H1 (cell line): Measurements from ENCODE around the gene LIMS1. TPM values are rescaled to one million over a fixed set of nuclear protein-coding genes. Genes with fewer than 3 reads are reported as not detected.

Source experiments
- CTCF ChIA-PET: fragments of 300-600 bp; sonication (Branson Sonifier 250); formaldehyde crosslinking; loops from one replicate; lab custom pipeline; 2021; ENCODE audit not compliant: partially characterized antibody; lab: Charles Lee
- POLR2A ChIA-PET: fragments of 300-600 bp; sonication (Branson Sonifier 250); formaldehyde crosslinking; loops from one replicate; lab custom pipeline; 2021; ENCODE audit warnings: inconsistent platforms; ENCODE audit not compliant: partially characterized antibody; lab: Charles Lee
- DNase-seq, 2 experiments: peaks; one replicate each; pipeline versions ENCODE4 v3.0.0 to v3.0.0-alpha.2; 2010 to 2022; ENCODE audit warnings: low spot score in 2 of 2, low read depth in 1 of 2, mixed read lengths in 1 of 2
- FAIRE-seq: peaks from 2 replicates; lab custom pipeline; 2011; peaks lifted over from hg19 to GRCh38; lab: Jason Lieb, UNC
- H2AFZ ChIP-seq: 2 replicates; pipeline ENCODE4 v1.8.1; 2012; ENCODE audit warnings: low read length, inconsistent platforms
- H2AK5ac ChIP-seq: 2 replicates; pipeline ENCODE4 v1.6.1; 2013; ENCODE audit warnings: low read depth, low read length
- H2BK120ac ChIP-seq: replicated peaks from 2 replicates; pipeline ENCODE3; 2013; ENCODE audit warnings: low read depth, low read length, inconsistent platforms
- H2BK12ac ChIP-seq: 2 replicates; pipeline ENCODE4 v1.6.1; 2013; ENCODE audit warnings: low read depth, low read length
- H2BK15ac ChIP-seq: 2 replicates; pipeline ENCODE4 v1.6.1; 2013; ENCODE audit warnings: low read length
- H2BK20ac ChIP-seq: 2 replicates; pipeline ENCODE4 v1.6.1; 2013; ENCODE audit warnings: low read length
- H2BK5ac ChIP-seq: 2 replicates; pipeline ENCODE4 v1.6.1; 2013; ENCODE audit warnings: low read depth, low read length
- H3K14ac ChIP-seq: 2 replicates; pipeline ENCODE4 v1.6.1; 2013; ENCODE audit warnings: inconsistent platforms; ENCODE audit not compliant: insufficient read length
- H3K18ac ChIP-seq: 2 replicates; pipeline ENCODE4 v1.6.1; 2013; ENCODE audit warnings: low read length; ENCODE audit errors: extremely low read depth
- H3K23ac ChIP-seq: 2 replicates; pipeline ENCODE4 v1.6.1; 2013; ENCODE audit warnings: inconsistent platforms; ENCODE audit not compliant: insufficient read length
- H3K23me2 ChIP-seq: 2 replicates; pipeline ENCODE4 v1.6.1; 2013; ENCODE audit warnings: low read depth, low read length
- H3K27ac ChIP-seq: 2 replicates; pipeline ENCODE4 v1.6.1; 2011; ENCODE audit warnings: low read depth, low read length, inconsistent platforms
- H3K27me3 ChIP-seq, 4 experiments: replicated peaks in 1 of 4; 1 replicate in 1 of 4; 2 replicates in 3 of 4; pipeline versions ENCODE4 v1.6.1 to v1.8.1; 2011 to 2013; ENCODE audit warnings: low read length in 3 of 4, mild to moderate bottlenecking in 3 of 4, inconsistent platforms in 2 of 4, mixed read lengths in 2 of 4, moderate library complexity in 1 of 4; ENCODE audit not compliant: control insufficient read depth in 3 of 4, insufficient read depth in 3 of 4; ENCODE audit errors: extremely low read depth in 1 of 4
- H3K36me3 ChIP-seq, 4 experiments: 2 replicates each; pipeline versions ENCODE4 v1.6.1 to v1.8.1; 2011 to 2013; ENCODE audit warnings: mild to moderate bottlenecking in 4 of 4, low read length in 3 of 4, moderate library complexity in 2 of 4, control low read depth in 1 of 4, inconsistent platforms in 1 of 4; ENCODE audit not compliant: insufficient read depth in 4 of 4, control insufficient read depth in 2 of 4
- H3K4ac ChIP-seq: replicated peaks from 2 replicates; pipeline ENCODE3; 2013; ENCODE audit warnings: low read length, low read depth, mixed read lengths, inconsistent platforms; ENCODE audit not compliant: insufficient read length
- H3K4me1 ChIP-seq, 4 experiments: replicated peaks in 1 of 4; 1 replicate in 1 of 4; 2 replicates in 3 of 4; pipeline versions ENCODE4 v1.6.1 to v1.8.1; 2011 to 2013; ENCODE audit warnings: low read length in 3 of 4, inconsistent platforms in 2 of 4, mixed read lengths in 1 of 4; ENCODE audit not compliant: insufficient read depth in 4 of 4, control insufficient read depth in 3 of 4
- H3K4me2 ChIP-seq, 2 experiments: 2 replicates each; pipeline versions ENCODE4 v1.6.1 to v1.8.1; 2011 to 2013; ENCODE audit warnings: low read depth in 2 of 2, low read length in 2 of 2, control low read depth in 1 of 2, inconsistent platforms in 1 of 2, mild to moderate bottlenecking in 1 of 2; ENCODE audit not compliant: insufficient read depth in 1 of 2
- H3K4me3 ChIP-seq, 4 experiments: fragments of 200-600, 300-600 bp in 1 of 4; sonication (generic), shearing (Covaris generic), sonication (Bioruptor Twin) in 1 of 4; 2 replicates each; pipeline versions ENCODE4 v1.5.1 to v1.8.1; 2011 to 2016; ENCODE audit warnings: low read length in 4 of 4, low read depth in 3 of 4, control low read depth in 2 of 4, inconsistent platforms in 2 of 4, mild to moderate bottlenecking in 2 of 4, mixed read lengths in 1 of 4, moderate library complexity in 1 of 4; ENCODE audit not compliant: insufficient read depth in 2 of 4; ENCODE audit errors: extremely low read depth in 1 of 4
- H3K56ac ChIP-seq: replicated peaks from 2 replicates; pipeline ENCODE3; 2013; ENCODE audit warnings: low read depth, mild to moderate bottlenecking, mixed read lengths, low read length, inconsistent platforms; ENCODE audit not compliant: insufficient read length
- H3K79me1 ChIP-seq: 2 replicates; pipeline ENCODE4 v1.6.1; 2013; ENCODE audit warnings: low read depth, low read length, control low read depth
- H3K79me2 ChIP-seq, 2 experiments: 2 replicates each; pipeline versions ENCODE4 v1.6.1 to v1.8.1; 2012 to 2013; ENCODE audit warnings: low read length in 2 of 2, mild to moderate bottlenecking in 2 of 2, inconsistent platforms in 1 of 2; ENCODE audit not compliant: insufficient read depth in 2 of 2, control insufficient read depth in 1 of 2
- H3K9ac ChIP-seq, 4 experiments: replicated peaks in 1 of 4; 1 replicate in 1 of 4; 2 replicates in 3 of 4; pipeline versions ENCODE4 v1.6.1 to v1.8.1; 2011 to 2013; ENCODE audit warnings: low read depth in 3 of 4, low read length in 3 of 4, control low read depth in 2 of 4, mild to moderate bottlenecking in 2 of 4, moderate library complexity in 2 of 4, inconsistent platforms in 1 of 4; ENCODE audit errors: extremely low read depth in 1 of 4
- H3K9me3 ChIP-seq, 2 experiments: 2 replicates each; pipeline versions ENCODE4 v1.6.1 to v1.8.1; 2012 to 2013; ENCODE audit warnings: mild to moderate bottlenecking in 2 of 2, moderate library complexity in 2 of 2, control low read depth in 1 of 2, inconsistent platforms in 1 of 2, low read depth in 1 of 2, low read length in 1 of 2, mixed read lengths in 1 of 2; ENCODE audit not compliant: insufficient read depth in 2 of 2
- H4K20me1 ChIP-seq, 2 experiments: replicated peaks in 1 of 2; 2 replicates each; pipeline versions ENCODE3 to v1.8.1; 2011 to 2013; ENCODE audit warnings: inconsistent platforms in 2 of 2, low read length in 2 of 2, mild to moderate bottlenecking in 1 of 2; ENCODE audit not compliant: insufficient read depth in 2 of 2, control insufficient read depth in 1 of 2
- H4K5ac ChIP-seq: 2 replicates; pipeline ENCODE4 v1.6.1; 2013; ENCODE audit warnings: low read length, low read depth, mixed read lengths, inconsistent platforms; ENCODE audit not compliant: insufficient read length
- H4K8ac ChIP-seq: 2 replicates; pipeline ENCODE4 v1.8.0; 2013; ENCODE audit warnings: mild to moderate bottlenecking, moderate library complexity, low read length, inconsistent platforms; ENCODE audit not compliant: insufficient read depth; ENCODE audit errors: extremely low read depth
- H4K91ac ChIP-seq: replicated peaks from 2 replicates; pipeline ENCODE3; 2013; ENCODE audit warnings: low read length, mixed read lengths, inconsistent platforms; ENCODE audit not compliant: insufficient read length
- BACH1 ChIP-seq: IDR thresholded peaks from 2 replicates; pipeline ENCODE4 v1.6.1; 2012; ENCODE audit warnings: low read length, improper control_type of control experiment
- WGBS, 2 experiments: shearing (Covaris generic) in 1 of 2; methylation state at CpG; one replicate each; pipeline versions ENCODE4 v1.1.6 to v1.1.7; 2013 to 2015; ENCODE audit warnings: low lambda C conversion rate in 2 of 2, mixed read lengths in 2 of 2, inconsistent platforms in 1 of 2, low coverage in 1 of 2, missing lambda C conversion rate in 1 of 2; ENCODE audit not compliant: insufficient replicate concordance in 2 of 2, insufficient coverage in 1 of 2, insufficient read length in 1 of 2; ENCODE audit errors: extremely low coverage in 1 of 2, missing lambda C conversion rate in 1 of 2; 5-methylcytosine and 5-hydroxymethylcytosine counted together
- polyA plus RNA-seq, 7 experiments: library from polyadenylated mRNA; depleted of rRNA in 3 of 7; stranded (reverse) in 5 of 7; unstranded in 2 of 7; fragments of >200 nt in 5 of 7; fragments of 200-250 nt in 2 of 7; gene quantifications; 1 replicate in 5 of 7; 2 replicates in 1 of 7; 4 replicates in 1 of 7; pipeline versions ENCODE4 v1.2.1 to v1.2.3, GENCODE V29; 2011 to 2013; ENCODE audit warnings: missing spikeins in 2 of 7, mixed read lengths in 2 of 7
- total RNA-seq: library from RNA; stranded (reverse); fragmentation: NEBNext Ultra II Directional; extraction: Animal tissue kit (Norgen Biotek cat#: 25700); gene quantifications from 2 replicates; pipeline ENCODE4 v1.2.1, GENCODE V29; 2021

The LIMS1 gene
- total and polyA plus RNA-seq, 2 of the 8 experiments (the other 6 are each of a cell fraction or from before 2014, with no cell fraction given) = 24.1 to 36.7 TPM

DNA sequence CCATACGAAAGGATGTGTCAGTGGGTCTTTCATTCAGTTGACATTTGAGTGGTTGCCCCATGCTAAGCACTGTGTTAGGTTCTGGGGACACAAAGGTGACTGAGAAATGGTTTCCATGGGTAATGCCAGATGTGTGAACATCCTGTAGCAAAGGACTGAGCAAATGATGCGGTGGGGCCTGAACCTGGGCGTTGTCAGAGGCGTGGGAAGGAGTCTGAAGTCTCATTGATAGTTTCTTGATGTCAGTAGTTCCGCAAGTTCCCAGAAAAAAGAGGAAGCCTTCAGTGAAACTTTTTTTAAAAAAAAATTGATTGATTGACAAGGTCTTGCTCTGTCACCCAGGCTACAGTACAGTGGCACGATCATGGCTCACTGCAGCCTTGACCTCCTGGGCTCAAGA is 56.9 kb downstream of the LIMS1 start:
- H3K18ac ChIP-seq = no peak overlapping the region
- no peak overlapping the region for H4K5ac ChIP-seq
- peaks cover 3 to 10% (median 5%) of the 10 kb centered on the region in 4 experiments; a peak in 6 of 7 replicates for H3K4me1 ChIP-seq
- no peak overlapping the region for H2BK15ac ChIP-seq
- no peaks in the 10 kb centered on the region for H3K36me3 ChIP-seq
- H4K91ac ChIP-seq = no peak overlapping the region
- H3K27me3 ChIP-seq = no peaks in the 10 kb centered on the region
- H3K23ac ChIP-seq = no peak overlapping the region
- H3K4ac ChIP-seq = no peak overlapping the region
- no peaks in the 10 kb centered on the region for H3K23me2 ChIP-seq
- H3K9me3 ChIP-seq = no peaks in the 10 kb centered on the region
- H2BK12ac ChIP-seq = no peak overlapping the region
- H2BK20ac ChIP-seq = no peak overlapping the region
- TF ChIP-seq BACH1 = no peak
- TF ChIP-seq, all 59 proteins: peak for 0
- Histone ChIP-seq H2BK5ac (no peak overlapping the region), H3K56ac (no peak overlapping the region), H4K8ac (no peak overlapping the region; the same call in 1 of the 2 replicates), H2AFZ (no peak overlapping the region), H3K79me2 (peaks cover 0 to 25% of the 10 kb centered on the region in 2 experiments; a peak in 2 of 4 replicates), H3K4me2 (no peak overlapping the region), H3K9ac (no peak overlapping the region), H2BK120ac (no peak overlapping the region), H3K4me3 (no peak overlapping the region), H2AK5ac (no peak overlapping the region), H3K27ac (no peak overlapping the region), H3K14ac (no peak overlapping the region), H4K20me1 (no peaks in the 10 kb centered on the region), H3K79me1 (no peaks in the 10 kb centered on the region; the same call in 1 of the 2 replicates)
- ChIA-PET CTCF (interaction anchor here (3.5 kb wide), 1 partner anchor 45 kb away, joined by 22 read pairs; no protein-coding TSS in a partner anchor), POLR2A (no interaction called here)
- no peak for DNase-seq
- FAIRE-seq = no peak
- WGBS, 2 experiments = 94% methylated on average over 6 of the region's 6 CpGs; no CpG with 5 or more reads in 1 of the 2 experiments
